HG03571 (cell line): Measurements from ENCODE around the gene MUL1.
A peak's percentile ranks its signal among the peaks of the same experiment; 100 is the strongest.

ENCODE experiments used
- ATAC-seq: cut with Tn5 transposase; IDR thresholded peaks from one replicate; pipeline ENCODE4 v1.9.1; 2021; ENCODE audit not compliant: unreplicated experiment

The MUL1 gene, protein sequence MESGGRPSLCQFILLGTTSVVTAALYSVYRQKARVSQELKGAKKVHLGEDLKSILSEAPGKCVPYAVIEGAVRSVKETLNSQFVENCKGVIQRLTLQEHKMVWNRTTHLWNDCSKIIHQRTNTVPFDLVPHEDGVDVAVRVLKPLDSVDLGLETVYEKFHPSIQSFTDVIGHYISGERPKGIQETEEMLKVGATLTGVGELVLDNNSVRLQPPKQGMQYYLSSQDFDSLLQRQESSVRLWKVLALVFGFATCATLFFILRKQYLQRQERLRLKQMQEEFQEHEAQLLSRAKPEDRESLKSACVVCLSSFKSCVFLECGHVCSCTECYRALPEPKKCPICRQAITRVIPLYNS

DNA sequence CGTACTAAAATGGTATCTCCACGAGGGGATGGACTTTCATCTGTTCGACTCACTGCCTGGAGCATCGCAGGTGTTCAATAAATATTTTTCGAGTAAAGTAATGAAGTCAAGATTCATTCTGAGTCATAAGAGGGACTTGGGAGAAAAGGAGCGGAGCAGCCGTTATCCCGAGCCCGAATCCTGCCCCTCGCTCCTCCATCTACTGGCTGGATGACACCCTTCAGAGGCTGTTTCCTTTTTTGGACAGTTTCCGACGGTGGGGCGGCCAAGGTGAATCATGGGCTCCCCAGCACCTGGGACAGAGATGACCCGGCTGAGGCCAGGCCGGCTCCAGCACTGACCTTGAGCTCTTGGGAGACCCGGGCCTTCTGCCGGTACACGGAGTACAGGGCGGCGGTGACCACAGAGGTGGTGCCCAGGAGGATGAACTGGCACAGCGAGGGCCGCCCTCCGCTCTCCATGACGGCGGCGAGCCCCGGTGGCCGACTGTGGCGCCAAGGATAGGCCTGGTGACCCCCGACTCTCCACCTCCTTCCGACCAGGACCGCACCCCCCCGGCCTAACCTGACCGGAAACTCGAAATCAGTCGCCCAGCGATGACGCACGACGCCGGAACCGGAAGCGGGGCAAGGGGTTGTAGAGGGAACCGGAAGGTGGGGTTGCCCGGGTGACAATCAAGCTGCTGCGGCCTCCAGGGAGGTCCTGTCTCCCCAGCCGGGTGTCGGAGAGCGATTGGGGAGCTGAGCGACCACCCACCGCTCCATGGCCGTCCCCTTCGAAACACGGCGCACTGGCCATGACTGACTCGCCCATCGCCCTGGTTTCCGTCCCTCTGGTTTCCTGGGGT is at the start of gene MUL1:
MUL1 (minus strand) TSS at position 588 of the 847 bp plus-strand sequence; CDS start at position 461, 127 bp downstream.
- peak; percentile 83 for ATAC-seq

DNA sequence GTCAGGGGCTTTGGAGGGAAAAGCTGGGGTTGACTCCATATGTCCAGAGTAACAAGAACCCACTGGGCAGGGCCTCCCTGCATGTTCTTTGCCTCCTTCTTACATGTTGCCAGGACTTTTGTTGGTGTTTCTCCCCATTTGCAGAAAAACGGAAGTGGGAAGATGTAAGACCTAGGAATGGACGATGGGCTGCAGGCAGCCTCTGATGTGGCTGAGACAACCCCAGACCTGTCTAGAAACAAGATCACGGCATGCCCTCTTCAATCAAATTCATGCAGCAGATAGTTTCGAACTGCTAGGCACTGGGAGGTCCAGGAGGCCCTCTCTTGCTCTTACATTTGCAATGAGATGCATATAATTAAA is 47.8 kb upstream of the MUL1 start:
- no peak for ATAC-seq

DNA sequence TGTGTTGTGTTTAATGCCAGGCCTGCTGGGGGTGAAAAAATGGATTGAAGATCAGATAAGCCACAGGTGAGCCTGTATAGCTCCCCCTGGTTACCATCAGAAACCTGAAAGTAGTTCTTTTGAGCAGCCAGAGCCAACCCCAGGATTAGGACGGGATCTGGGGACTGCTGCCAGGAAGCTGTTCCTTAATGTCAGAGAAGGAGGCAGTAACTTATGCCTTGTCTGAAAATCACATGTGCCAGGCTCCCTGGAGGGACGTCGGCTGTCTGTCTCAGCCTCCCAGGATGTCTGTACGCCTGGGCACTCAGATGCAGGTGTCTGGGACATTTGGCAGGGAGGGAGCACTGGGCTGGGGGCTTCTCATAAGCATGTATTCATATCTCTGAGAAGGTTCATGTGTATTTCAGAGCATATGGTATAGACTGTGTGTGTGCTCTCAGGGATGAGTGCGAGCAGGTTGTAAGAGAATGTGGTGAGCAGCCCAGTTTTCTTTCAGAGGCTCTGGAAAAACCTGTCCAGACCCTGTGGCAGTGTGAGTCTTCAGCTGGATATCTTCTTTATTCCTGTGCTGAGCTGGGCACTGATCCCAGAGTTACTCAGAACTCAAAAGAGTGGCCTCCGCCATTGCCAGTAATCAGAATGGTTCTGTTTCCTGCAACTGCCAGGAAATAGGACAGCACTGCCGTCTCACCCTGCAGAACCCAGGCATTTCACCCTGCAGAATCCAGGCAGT is 47.2 kb upstream of the MUL1 start:
- ATAC-seq, result no peak

DNA sequence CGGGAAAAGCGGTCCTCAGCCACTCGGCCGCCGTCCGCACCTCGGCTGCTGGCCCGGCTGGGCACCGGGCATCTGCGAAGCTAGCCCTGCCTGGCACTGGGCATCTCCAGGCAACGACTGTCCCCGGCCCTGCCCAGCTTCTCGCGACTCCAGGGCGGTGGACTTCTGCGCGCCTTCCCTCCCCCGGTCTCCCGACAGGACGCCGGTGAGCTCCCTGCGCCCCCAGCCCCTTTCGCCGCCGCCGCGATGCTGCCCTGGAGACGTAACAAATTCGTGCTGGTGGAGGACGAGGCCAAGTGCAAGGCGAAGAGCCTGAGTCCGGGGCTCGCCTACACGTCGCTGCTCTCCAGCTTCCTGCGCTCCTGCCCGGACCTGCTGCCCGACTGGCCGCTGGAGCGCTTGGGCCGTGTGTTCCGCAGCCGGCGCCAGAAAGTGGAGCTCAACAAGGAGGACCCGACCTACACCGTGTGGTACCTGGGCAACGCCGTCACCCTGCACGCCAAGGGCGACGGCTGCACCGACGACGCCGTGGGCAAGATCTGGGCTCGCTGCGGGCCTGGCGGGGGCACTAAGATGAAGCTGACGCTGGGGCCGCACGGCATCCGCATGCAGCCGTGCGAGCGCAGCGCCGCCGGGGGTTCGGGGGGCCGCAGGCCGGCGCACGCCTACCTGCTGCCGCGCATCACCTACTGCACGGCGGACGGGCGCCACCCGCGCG is 44.9 kb upstream of the MUL1 start:
- no peak for ATAC-seq

DNA sequence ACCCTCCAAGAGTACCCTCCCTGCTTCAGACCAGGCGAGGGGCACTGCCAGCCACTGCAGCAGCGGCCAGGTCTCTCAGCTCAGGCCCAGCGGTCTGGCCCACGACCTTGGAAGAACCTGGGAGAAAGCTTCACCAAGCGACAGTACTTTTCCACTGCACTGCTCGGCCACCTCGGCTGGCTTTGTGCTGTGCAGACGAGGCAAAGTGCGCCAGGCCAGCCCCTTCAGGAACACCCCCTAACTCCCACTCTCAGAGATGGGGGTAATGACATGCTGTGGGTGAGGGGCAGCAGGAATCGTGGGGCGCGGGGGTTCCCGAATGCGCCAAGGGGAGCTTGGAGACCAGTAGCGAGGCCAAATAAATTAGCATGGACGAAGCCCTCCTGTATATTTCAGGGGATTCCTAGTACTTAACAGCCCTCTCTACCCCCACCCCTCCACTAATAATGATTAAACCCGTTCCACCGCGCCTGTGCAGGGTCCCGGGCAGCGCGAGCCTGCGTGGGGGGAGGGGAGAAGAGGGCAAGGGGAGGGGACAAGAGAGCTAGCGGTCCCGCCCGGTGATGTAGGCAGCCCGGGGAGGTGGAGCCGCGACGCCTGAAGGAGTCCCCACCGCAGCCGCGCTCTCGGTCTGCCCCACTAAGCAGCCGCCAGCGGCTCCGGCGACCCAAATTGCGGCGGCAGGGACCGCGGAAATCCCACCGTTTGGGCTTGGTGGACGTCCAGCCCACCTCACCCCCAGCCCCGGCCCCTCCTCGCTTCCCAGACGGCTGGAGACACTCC is 44.2 kb upstream of the MUL1 start, which contains the start of gene FAM43B:
FAM43B (plus strand) TSS at position 629 of the 783 bp plus-strand sequence. CDS start 401 bp downstream, outside the sequence.
- no peak for ATAC-seq

DNA sequence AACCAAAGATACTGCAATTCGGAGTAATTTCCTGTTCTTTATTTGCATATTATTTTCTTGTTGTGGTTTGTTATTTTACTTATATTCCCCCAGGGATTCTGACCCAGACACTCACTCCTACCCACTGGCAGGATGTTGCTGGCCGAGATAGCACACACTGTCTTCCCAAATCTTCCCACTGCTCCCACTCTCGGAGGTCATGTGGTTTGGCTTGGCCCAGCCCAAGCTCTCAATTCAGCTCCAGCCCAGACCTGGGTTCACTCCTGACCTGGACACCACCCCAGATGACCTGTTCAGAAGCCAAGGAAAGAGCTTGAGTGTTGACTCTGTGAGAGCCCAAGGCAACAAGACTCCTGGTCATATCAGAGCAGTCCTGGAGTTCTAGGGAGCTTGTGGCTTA is 43.2 kb upstream of the MUL1 start:
- no peak for ATAC-seq

DNA sequence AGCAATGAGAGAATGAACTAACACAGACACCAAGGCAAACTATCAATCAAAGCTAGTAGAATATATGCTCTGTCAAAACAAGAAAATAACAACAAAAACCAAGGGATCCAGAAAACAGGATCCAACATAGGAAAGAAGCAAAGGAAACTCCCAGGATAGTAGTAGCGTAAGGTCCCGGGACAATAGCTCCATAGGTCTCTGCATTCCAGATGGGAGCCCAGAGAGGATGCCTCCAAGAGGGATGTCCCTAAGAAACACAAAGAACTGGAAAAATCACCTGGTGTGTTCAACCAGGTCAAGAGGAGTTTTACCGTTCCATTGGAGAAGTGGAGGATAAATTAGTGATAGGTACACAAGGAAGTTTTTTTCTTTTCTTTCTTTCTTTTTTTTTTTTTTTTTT is 38.7 kb upstream of the MUL1 start:
- no peak for ATAC-seq

DNA sequence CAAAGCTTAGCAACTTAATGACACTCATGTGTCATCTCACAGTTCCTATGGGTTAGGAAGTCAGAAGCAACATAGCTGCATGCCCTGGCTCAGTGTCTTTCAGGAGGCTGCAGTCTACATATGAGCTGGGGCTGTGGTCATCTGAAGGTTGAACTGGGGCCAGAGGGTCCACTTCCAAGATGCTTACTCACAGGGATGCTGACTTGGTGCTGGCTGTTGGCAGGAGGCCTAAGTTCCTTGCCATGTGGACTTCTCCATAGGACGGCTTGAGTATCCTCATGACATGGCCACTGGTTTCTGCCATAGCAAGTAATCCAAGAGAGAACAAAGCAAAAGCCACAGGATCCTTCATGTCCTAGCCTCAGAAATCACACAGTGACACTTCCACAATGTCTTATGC is 32.3 kb upstream of the MUL1 start:
- no peak for ATAC-seq

DNA sequence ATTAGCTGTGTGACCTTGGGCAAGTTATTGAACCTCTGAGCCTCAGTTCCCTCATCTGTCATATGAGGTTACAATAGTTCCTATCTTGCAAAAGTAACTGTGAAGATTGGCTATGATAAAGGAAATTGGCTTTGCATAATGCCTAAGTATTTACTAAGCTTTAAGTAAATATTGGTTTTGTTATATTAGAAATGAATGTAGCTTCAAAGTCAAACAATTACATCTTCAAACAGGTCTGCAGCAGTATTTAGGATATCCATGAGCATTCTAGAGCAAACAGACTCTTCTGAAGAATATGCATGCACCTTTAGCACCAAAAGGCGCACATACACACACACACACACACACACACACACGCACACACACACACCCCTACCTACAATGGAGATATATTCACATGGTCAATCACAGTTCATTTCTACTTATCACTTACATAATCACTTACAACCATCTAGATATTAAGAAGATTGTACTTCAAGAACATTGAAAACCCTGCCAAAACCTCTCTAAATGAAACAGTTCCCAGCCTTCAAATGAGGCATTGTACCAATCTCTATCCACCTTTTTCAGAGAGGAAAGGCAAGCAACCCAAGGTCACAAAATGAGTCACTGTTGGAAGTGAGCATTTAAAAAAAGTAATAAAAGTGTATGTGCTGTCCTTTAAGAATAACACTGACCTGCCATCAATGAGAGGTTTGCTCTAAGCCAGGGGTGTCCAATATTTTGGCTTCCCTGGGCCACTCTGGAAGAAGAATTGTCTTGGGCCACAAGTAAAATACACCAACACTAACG is 31.0 kb upstream of the MUL1 start:
- no peak for ATAC-seq

DNA sequence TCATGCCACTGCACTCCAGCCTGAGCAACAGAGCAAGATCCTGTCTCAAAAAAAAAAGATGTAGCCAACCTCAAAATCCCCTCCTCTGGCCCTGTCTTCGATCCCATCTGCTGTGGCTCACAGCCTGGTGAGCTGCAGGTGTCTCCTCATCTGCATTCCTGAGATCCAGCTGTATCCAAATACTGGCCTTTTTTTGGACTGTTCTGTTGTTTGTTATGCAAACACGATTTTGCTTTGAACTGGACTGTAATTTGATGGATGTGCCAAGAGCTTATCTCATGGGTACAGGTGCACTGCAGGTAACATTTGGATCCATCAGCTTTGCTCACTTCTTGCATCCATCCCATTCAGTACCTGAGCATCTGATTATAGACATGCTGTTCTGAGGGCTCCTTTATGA is 30.3 kb upstream of the MUL1 start:
- no peak for ATAC-seq

DNA sequence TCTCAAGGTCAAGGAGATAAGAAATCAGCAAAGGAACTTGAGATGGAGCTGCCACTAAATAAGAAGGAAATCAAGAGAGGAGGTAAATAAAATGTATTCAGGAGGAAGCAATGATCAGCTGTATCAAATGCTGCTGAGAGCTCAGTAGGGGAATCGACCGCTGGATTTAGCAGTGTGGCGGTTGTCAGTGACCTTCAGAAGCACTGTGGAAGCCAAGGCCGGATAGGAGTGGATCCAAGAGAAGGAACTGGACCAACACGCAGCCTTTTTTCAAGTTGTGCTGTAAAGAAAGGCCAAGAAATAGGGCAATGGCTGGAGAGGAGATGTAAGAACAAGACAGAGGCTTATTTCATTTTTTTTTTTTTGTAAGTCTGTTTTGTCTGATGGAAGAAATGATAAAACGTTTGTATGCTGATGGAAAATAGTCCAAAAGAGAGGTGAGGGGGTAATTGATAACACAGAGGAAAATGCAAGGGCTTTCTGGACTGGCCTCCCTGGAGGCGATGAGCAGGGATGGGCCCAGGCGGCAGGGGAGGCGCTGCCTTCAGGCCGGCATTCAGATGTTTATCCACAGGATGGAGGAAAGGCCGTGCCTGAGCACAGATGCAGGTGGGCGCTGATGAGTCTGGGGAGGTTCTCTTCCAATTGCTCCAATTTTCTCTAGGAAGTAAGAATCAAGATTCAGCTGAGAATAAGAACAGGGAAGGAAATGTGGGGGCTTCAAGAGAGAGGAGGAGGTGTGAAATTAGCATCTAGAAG is 26.9 kb upstream of the MUL1 start:
- no peak for ATAC-seq

DNA sequence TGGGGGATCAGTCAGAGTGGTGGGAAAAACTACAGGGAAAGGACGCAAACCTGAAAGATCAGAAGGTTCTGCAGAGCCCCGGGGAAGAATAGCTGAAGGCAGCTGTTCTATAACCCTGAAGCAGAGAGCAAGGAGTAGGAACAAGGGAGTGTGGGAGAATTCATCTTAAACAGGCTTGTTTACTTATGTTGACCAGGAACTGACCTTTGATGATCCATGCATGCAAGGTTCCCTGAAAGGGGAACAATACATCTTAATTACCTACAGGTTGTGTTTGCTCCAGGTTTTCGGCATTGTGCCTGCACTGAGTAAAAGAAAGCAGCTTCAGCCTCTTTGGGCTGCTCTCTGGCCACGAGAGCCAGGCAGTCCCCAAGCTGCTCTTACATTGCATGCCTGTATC is 25.7 kb upstream of the MUL1 start:
- ATAC-seq, result no peak

DNA sequence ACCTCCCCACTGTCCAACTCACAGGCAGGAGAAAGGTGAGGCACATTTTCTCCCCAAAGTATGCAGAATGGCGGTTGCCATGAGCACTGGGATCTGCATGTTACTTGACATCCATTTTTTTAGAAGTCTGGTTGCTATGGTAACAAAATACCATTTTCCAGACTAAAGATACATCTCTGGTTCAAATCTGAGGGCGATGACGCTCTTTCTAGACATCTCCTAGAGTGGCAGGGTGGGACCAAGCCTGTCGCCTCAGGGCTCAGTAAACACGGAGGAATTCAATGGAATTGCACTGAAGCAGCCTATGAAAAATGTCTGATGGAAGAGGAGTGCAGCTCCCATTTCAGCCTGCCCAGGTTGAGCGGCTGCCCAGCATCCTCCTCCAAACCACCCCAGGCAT is 22.9 kb upstream of the MUL1 start:
- no peak for ATAC-seq

DNA sequence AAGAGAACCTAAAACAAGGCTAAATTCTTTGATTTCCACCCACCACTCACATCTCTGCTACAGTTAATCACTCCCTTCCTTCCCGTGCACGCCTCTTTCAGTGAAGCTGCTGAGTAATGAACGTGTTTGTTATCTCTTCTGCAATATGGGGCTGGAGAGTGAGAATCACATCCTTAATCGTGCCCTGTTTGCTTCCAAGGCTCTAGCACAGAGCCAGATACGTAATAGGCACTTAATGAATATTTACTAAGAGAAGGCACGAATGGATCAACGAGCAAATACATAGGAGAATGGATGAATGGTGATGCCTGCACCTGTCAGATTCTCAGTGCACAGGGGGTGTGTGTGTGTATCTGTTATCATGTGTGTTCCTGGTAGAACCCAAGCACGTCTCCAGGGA is 22.4 kb upstream of the MUL1 start:
- no peak for ATAC-seq

DNA sequence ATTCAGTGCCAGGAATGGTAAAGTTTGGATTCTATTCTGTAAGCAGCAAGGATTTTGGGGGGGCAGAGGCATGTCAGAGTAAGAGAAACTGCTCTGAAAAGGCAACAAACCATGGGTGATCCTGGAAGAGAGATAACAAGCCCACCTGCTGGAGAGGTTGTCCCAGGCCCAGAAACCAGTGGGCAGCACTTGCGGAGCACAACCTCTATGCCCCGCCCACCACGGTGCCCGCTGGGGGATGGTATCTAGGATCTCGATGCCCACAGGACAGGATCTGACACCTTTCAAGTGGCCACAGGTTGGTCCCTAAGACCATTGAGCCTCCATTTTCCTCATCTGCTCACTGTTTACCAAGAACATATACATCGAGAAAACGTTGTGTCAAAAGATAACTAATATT is 20.3 kb upstream of the MUL1 start:
- ATAC-seq, result no peak

DNA sequence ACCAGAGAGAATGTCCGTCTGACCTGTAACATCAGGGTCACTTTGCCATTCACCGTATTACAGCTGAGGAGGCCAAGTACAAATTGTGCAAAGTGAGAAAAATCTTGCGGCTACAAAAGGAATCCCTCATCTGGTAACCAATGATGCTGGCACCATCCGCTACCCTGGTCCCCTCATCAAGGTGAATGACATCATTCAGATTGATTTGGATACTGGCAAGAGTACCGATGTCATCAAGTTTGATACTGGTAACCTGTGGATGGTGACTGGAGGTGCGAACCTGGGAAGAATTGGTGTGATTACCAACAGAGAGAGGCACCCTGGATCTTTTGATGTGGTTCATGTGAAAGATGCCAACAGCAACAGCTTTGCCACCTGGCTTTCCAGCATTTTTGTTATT is 18.3 kb upstream of the MUL1 start:
- ATAC-seq, result no peak

DNA sequence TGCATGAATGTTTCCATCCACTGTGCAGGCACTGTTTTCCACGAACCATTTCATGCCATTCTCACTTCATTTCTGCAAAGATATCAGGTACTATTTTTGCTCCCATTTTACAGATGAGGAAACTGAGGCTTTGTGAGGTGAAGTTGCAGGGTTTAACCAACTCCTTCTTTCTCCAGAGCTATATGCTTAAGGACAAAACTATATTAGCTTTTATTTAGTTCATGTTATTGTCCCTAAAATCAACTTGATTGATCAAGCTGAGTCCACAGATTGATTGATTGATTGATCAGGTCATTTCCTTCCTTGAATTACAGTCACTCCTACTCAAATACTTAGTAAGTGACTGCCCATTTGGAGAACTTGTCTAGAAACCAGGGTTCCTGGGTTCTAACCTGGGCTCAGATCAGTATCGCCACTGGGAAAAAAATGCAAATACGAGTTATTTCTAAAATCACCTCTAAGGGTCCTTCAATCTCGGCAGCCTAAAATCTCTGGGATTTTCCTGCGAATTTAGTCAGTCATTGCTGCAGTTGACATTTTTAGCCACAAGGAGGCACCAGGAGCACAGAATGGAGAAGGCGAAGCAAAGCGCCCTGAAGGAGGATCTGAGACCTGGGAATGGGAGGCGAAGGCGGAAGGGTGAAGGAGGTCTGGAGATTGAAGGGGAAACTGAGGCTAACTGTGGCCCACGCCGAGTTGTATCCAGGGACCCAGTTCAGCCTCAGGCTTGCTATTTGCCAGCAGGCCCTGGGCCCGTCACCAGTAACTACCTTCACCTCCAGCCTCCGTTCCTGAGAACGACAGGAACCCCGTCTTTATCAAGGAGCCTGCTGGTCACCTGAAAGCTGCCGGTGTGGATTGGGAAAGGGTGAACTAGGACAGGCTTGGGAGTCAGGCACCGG is 14.3 kb upstream of the MUL1 start:
- ATAC-seq, result no peak
